Activated T-cell treated with anti-CD3 and anti-CD28 coated beads, Interleukin-2, amount 50 U/mL, for 48 hours (primary cell): ENCODE results near the gene KIRREL3.

Source experiments
- DNase-seq, 2 experiments: peaks; one replicate each; pipeline ENCODE4 v3.0.0-alpha.2; 2020

KIRREL3 gene

DNA sequence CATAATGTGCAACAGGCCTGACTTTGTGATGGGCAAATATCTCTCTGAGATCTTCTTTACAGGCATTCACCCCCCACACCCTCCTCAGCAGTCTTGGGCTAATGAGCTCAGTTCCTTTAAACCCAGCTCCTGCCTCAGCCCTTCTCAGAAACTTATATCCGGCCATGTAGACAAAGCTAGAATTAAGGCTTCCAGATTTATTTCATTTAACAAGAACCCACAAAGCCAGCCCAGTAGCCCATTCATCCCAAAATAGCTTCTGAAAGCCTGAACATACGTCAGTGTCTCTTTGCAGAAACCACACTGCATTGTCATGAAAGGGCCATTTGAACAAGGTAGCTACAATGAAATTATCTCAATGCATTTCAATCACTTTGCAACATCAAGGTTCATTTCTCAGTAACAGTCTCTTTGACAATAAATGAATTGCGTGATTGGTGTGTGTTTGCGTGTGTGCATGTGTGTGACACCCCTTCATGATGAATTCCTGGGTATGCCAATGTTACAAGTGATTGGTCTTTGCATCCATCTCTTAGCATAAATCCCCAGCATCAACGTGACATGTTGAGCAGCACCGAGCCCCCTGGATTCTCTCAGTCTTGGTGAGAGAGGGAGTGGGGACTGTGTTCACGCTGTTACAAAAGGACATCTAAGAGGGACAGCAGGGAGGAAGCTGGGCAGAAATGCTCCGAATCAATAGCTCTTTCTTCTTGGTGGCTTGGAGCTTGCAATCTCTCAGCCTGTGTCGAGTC, 299.6 kb downstream of the KIRREL3 start:
- no peak for DNase-seq

DNA sequence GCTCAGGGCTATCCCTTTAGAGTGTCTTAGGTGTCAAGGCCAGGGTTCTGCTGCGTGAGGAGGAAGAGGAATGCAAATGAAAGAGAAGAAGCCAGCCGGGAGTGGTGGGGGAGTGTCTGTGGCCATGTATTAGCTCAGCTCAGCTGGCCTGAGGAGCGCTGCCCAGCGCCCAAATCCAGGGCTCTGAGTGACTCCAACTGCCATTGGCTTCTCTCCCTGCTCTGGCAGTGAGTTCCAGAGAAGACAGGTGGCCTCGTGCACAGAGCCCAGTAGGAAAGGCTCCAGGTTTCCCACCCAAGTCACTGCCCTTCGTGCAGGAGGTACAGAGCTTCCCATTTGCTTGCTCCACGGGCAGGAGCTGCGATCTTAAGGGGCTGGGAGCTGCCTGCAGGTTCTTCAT, 302.0 kb downstream of the KIRREL3 start:
- no peak for DNase-seq

DNA sequence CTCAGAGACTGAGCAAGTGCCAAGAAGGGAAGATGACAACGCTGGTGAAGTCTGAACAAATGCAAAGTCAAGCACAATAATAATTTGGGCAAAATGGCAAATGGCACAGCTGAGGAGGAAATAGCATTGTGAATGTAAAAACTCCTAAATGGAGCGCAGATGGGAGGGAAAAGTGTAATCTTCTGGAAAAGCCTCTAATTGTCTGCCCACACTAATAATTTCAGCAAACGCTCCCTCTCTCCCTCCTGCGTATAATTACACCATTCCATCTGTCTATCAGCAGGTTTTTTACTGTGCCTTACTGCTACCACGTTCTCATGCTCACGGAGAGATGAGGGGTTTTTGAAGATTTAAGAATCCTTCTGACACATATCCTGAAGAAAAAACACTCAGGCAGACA, 302.6 kb downstream of the KIRREL3 start:
- DNase-seq: no peak

DNA sequence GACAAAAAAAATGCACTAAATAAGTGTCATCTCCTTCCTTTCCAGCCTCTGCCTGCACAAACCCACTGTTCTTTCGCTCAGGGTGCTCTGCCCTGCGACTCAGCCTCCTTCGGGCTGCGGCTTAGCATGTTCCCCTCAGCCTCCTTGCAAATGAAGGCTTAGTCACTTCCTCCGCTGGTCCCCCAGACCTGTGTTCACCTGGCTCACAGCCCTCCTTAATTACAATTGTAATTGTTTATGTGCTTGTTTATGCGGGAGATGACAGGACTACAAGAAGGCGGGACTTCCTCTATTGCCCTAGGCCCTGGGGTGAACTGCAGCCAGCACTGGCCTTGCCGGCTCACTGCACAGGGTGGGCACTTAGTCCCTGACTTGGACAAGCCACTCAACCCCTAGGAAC, 303.6 kb downstream of the KIRREL3 start:
- DNase-seq: no peak

DNA sequence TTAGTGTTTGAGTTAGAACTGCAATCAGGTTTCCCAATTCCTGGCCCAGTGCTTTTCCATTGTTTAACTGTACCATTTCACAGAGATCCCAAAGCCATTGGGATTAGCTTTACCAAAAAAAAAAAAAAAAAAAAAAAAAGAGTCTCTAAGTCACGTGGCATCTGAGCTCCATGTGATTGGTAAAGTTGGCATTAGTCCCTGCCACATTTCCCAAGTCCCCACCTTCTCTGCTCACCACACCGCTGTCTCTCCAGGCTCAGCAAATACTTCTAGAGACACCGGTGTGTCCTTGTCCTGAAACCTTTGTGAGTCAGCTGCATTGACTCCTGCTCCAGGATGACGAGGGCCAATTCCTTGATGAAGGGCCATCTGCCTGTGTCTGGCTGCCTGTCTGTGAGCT, 305.3 kb downstream of the KIRREL3 start:
- no peak for DNase-seq

DNA sequence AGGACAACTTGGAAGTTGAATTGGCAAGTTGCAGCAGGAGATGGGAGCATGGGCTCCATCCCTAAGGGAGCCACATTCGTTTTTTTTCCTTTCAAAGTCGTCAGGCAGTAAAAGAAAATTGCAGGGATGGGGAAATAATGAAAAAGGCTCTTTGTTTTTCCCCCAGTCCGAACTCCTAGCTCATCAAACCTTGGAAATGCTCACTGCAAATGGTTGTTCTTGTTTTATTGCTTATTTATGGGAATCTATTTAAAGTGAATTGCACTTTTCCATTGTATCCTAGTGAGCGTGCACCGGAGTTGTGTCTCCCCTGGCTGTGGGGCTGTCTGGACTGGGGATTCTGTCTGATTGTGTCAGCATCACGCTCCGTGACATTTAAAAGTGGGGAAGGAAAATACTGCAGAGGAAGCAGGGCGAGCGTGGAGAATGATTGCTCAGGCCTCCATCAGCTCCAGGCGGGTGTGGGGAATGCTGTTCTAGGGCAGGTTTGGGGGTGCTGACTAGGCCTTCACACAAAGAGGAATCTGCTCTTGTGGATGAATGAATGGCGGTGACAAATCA, 306.4 kb downstream of the KIRREL3 start:
- DNase-seq: no peak

DNA sequence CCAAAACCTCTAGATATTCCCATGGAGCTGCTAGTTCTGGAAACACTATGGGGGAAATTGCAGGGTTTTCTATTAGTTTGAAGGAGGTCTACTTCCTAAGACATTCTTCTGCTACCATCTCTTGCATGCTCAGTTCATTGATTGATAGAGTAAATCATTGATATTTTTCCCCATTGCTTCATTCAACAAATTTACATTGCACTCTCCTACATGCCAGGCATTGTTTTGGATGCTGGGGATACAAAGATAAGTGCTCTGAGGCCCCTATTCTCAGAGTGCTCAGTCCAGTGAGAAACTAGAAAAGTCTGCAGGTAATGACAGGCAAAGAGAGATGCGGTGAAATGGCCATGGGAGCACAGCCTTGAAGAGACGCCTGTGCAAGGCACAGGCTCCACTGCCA, 313.1 kb downstream of the KIRREL3 start:
- DNase-seq: no peak

DNA sequence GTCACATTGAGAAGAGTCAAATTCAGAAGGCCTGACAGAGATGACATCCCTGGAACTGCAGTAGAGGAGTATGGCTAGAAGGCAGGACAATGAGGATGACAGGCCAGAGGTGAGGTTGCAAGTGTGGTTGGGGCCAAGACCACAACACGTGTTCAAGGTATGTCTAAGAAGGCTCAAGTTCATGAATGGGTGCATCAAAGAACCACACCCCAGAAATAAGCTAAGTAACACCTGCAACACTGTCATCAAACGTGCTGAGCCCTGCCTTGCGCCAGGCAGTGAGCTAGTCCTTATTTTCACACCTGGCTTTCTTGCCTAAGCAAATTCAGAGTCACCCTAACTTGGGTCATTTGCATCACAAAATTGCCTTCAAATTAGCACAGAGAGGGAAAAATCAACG, 313.6 kb downstream of the KIRREL3 start:
- DNase-seq: no peak

DNA sequence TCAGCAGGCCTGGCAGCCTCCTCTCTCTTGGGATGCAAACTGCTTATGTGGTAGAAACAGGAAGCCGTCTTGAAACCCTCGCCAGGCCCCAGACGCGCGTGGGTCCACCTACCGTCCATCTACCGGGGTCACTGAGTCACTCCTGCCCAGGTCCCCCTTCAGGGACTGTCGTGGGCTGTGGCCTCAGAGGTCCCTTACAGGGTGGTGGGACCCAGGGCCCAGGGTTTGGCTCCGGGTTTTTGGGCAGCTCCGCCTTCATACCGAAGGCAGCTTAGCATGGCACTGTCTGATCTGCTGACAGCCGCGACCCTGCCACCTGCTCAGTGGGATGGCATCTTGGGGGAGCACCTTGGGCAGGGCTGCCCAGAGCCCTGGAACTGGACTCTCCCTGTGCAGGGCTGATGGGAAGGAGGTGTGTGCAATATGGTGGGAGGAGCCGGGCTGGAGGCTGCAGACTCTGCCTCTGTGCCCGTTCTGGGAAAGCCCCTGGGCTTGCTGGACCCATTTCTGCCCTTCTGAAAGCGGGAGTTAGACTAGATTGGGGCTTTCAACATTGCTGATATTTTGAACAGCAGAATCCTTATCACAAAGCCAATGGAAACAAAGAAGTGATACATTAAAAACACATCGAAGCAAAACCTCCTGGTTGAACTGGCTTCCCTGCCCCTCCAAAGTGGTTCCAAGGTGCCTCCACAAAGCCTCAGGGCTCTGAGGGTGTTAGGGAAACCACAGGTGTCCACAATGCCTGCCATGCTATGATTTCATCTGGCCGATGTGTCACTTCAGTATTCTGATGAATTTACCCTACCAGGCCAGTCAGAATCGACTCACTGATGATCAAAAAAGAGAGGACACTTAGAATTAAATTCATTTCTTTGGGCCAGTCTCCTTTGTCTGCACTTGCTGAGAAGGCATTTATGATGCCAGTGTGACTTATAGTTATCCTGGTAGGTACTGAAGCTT, 316.5 kb downstream of the KIRREL3 start:
- DNase-seq: no peak

DNA sequence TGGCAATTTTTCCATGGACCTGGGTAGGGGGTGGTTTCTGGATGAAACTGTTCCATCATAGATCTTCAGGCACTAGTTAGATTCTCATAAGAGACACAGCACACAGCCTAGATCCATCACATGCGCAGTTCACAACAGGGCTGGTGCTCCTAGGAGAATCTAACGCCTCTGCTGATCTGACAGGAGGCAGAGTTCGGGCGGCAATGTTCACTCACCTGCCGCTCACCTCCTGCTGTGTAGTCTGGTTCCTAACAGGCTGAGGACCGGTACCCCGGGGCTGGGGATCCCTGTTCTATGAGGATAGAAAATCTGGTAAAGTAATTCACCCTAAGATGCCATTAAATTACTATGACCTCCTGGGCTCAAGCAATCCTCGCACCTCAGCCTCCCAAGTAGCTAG, 318.0 kb downstream of the KIRREL3 start:
- DNase-seq: no peak

DNA sequence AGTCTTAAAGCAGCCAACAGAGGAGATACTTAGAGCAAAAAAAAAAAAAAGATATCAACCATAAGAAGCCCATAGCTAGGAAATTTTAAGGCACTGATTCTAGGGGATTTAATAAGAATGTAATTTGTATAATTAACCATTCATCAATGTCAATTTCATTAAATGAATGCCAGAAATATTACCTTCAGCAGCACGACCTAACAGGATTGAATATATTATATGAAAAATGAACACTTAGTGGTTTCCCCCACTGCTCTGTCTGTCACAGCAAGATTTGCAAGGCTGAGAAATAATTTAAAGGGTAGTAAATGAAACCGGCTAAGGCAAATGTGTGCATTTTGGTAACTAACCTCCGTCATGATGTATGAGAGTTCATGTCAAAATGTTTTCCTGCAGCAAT, 319.9 kb downstream of the KIRREL3 start:
- no peak for DNase-seq

DNA sequence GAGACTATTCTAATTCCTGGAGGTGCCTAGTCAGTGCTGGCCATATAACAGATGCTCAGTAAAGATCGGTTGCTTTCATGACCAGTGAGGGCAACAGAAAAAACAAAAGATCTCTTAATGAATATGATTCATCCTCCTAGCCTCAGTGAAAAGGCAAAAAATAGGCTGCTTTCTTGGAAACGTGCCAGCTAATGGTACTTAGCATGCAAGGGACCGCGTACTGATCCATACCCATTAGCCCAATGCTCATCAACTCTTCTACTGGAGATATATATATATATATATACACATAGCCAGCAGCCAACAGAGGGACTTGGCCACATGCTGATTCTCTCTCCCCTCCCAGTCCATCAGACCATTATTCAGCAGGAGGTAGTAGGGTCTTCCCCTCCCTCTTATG, 320.4 kb downstream of the KIRREL3 start:
- DNase-seq: no peak

DNA sequence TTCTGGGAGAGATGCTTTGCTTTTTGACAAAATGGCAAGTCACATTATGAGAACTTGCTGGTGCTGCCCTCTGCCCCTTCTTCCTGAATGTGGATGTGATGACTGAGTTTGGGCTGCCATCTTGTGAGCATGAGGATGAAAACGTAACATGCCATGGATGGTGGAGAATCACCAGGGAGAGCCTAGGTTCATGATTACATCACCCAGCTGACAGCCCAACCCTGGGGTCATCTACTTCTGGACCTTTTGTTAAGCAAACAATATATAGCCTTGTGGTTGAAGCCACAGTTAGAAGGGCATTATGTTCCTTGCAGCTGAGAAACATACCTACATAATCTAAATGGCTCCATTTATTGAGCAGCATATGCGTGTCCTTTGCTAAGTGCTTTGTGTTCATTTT, 321.5 kb downstream of the KIRREL3 start:
- DNase-seq: no peak

DNA sequence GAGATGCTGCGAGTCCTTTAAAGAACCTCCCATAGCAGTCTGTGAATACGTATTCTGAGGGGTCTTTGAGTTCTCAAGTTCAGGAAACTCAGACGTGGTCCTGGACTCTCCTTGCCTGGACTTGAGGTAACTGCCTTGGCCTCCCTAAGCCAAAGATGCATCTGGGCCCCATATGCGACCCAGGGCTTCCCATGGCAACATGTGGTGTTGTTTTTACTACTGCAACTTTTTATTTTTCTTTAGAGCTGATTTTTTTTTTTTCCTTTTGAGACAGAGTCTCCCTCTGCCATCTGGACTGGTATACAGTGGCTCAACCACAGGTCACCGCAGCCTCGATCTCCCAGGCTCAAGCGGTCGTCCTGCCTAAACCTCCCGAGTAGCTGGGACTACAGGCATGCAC, 324.0 kb downstream of the KIRREL3 start:
- DNase-seq: no peak

DNA sequence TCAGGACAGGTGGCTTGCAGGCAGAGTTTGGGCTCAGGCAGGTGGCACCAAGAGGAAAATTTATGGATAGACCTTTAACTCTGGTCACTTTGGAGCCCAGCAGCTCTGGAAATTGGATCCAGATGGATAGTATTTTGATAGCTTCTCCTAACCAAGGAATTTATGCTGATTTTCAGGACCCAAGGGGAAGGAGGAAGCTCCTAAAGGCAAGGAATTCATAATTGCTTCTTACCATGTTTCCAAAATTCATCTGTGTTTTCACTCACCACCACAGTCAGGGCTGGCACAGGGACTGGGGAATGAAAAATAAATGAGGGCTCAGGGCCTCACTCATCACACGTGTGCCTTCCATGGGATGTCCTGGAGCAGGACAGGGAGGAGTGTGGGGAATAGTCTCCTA, 327.3 kb downstream of the KIRREL3 start:
- no peak for DNase-seq

DNA sequence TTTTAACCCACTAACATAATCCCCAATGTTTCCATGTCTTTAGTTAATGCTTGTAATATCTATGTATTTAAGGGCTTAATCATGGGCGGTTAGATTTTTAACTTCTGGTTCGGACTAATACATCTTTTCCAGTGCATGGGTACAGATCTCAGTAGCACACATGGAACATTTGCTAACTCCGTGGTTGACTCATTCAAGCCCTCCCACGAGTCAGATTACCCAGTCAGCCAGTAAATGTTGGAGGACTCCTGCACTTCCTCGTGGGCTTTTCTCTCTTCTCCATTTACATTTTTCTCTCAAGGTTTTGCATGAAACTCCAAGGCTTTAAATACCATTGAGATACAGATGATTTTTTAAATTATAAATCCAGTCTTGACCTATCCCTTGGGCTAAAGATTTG, 331.2 kb downstream of the KIRREL3 start:
- no peak for DNase-seq

GRCh38 chr11:126664643-126665042, 335.9 kb downstream of the KIRREL3 start:
- DNase-seq: no peak

DNA sequence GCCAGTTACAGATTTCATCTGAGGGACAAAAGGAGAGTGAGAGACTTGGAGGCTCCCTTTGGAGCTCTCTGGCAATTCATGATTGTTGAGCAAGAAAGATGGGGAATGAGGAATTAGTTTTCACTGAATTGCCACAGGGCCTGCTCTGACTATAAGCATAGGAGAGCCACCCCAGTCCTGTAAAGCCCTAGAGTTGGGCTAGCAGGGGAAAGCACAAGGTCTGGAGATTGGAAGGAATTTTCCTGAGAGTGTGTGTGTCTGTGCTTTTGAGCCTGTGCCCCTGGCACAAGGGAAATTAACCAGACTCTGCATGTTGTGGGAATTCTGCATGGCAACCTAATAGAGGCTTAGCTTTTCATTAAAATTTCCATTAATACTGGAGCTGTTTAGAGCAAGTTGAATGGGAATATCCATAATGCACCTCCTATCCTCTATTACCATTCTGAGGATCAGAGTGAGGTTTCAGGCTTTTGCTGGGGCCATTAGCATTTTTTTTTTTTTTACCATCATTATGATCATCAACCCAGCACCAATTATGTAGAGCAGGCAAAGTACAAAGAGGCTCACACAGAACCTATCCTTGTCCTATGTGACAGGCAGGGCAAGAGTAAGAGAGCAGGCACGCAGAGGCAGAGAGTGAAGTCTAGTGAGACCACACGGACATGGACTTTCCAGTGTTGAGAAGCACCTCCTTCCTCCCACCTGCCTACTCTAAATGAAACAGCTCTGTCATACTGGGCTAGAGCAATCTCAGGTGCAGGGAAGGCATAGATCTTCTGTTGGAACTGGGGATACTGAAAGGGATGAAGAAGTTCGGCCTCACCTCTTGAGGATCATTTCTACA, 336.6 kb downstream of the KIRREL3 start:
- no peak for DNase-seq

DNA sequence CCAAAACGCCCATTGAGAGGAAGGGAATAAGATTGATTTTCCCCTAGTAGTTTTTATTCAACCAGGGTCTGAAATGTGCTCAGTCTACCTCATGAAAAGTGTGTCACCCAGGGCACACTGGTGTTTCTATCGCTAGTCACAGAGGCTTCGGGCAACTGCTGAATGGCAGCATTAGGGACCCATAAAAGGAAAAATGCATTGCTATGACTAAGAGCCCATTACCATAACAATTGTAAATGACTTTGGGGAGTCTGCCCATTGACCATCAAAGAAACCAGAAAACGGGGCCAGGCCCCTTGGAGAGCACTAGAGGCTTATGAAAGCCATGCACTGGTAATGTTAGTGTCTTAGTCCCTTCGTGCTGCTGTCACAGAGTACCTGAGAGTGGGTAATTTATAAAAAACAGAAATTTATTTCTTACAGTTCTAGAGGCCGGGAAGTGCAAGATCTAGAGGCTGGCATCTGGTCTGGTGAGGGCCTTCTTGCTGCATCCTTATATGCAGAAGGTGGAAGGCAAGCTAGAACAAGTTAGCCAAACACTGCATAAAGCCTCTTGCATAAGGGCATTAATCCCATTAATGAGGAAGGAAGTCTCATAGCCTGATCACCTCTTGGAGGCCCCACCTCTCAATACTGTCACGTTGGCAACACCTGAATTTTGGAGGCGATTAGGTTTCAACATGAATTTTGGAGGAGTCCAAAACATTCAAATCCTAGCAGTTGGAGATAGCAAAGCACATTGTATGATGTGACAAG, 338.4 kb downstream of the KIRREL3 start:
- DNase-seq: no peak

- no peak for DNase-seq
Observed at GRCh38 chr11:126660761-126661425, 339.7 kb downstream of the KIRREL3 start.

DNA sequence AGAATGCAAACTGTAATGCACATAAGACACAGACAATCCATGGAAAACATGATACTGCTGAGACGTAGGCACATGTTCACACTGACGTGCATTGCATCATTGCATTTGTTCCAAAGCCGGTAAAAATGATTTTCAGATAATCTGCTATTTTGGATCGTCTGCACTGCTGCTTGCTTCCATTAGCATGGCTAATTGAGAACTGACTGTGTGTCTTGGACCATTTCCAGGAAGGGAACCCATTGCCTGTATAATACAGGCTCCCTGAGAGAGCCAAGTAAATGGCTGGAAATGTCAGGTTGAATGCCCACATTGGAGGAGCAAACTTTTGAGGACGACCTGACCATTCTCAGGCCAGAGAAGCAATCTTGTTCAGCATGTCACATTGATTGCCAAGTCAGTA, 340.2 kb downstream of the KIRREL3 start:
- DNase-seq: no peak
